Activated T-cell treated with anti-CD3 and anti-CD28 coated beads for 4 hours (primary cell): ENCODE measurements around the gene MINAR1.
"Not testable (repeated sequence)": the region's sequence is repeated elsewhere in the genome, so short reads cannot be mapped to it uniquely, and the experiment has no call there.

ENCODE experiments used
- DNase-seq: peaks from one replicate; pipeline ENCODE4 v3.0.0-alpha.2; 2020

MINAR1 gene, protein sequence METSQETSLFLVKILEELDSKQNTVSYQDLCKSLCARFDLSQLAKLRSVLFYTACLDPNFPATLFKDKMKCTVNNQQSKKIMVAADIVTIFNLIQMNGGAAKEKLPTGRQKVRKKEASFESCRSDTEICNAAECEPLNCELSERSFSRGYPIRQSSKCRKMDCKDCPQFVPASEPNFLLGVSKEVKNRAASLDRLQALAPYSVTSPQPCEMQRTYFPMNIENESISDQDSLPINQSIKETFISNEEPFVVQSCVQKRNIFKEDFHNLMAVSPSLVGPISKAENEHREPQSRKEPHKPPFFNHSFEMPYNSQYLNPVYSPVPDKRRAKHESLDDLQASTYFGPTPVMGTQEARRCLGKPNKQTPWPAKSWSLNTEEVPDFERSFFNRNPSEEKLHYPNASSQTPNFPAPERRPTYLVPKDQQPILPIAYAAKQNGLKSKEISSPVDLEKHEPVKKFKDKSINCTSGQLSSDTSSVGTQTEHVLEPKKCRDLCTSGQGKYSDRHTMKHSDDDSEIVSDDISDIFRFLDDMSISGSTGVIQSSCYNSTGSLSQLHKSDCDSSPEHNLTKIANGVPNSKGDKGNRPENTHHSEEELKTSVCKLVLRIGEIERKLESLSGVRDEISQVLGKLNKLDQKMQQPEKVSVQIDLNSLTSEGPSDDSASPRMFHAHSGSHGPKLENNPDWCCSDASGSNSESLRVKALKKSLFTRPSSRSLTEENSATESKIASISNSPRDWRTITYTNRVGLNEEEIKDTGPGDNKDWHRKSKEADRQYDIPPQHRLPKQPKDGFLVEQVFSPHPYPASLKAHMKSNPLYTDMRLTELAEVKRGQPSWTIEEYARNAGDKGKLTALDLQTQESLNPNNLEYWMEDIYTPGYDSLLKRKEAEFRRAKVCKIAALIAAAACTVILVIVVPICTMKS

DNA sequence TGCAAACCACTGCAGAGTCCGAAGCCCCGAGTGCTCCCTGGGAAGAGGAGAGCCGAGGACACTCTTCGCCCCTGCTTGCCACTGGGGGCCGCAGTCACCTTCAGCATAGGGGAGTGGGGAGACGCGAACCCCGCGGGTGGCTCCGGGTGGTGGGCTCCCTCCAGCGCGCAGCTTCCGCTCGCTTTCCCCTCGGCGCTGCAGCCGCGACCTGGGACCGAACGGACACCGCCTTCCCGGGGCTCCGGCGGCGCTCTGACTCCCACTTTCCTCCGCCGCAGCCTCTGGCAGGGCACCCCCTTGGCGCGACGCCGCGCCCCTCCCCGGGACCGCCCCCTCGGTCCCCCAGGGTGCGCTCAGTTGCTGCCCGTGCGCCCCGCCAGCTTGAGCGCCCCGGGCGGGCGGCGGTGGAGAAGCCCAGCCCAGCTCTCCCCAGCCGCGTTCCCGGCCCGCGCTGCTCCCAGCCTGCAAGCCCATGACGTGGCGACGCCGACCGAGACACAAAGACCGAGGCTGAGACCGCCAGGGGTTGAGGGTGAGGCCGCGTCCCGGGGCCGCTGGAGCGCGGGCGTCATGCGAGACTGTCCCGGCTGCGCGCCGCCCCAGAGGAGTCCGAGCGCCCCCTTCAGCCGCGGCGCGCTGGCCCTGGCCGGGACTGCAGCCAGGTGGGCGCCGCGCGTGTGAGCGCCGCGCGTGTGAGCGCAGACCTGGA is at the start of gene MINAR1:
MINAR1 (plus strand) TSS at position 701 of the 709 bp plus-strand sequence. CDS start 23,812 bp downstream, outside the sequence.
- no peak for DNase-seq

DNA sequence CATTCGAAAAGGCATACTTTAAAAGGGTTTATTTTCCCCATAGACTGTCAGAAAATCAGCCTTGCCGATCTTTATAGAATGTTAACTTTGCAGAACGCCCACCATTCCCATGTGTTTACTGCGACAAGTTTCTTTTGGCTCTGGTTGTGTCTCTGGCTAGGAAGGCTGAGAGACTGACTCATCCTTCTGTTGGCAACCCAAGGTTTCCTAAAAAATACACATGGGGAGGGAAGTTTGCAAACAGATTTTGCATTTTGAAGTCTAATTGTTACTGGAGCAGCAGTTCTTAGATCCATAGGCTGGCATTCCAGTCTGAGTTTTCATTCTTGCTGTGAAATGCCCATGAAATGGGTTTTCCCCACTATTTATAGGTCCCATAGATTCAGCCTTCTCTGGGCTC is 37.9 kb upstream of the MINAR1 start:
- no peak for DNase-seq

DNA sequence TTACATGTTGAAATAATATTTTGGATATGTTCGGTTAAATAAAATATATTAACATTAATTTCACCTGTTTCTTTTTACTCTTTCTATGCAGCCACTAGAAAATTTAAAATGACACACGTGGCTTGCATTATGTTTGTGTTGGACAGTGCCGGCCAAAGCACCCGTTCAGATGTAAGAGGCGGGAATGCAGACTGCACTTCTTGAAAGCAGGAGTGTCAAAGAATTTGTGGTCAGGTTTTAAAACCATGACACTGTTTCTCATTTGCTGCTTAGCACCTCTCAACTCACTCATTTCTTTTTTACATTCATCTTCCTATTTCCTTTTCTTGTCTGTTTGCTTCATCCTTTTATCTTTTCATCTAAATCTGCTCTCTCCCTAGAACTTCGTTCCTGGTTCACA is 35.3 kb upstream of the MINAR1 start:
- DNase-seq = no peak

DNA sequence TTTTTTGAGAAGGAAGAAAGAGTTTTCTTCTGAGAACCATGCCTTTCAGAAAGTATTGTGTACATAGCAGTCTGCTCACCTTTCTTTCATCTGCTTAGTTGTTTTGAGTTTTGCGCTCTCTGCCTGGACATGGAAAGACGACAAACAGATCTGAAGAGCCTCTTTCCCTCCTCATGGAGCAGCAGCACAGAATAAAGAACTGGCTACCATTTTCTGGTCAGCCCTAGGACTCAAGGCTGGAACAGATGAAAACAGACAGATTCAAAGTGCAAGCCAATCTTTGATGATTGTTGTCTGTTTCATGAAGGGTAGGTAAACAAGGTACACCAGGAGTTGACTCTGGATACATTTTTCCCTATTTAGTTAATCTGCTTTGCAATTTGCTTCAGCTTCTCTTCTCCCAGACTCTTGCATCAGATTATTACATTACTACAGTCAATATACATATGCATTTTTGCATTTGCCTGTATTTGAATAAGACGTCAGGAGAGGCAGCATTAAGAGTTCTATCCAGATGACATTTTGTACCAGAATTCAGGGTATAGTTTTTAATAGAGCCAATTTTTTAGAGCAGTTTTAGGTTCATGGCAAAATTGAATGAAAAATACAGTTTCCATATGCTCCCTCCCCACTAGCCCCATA is 34.7 kb upstream of the MINAR1 start:
- no peak for DNase-seq

DNA sequence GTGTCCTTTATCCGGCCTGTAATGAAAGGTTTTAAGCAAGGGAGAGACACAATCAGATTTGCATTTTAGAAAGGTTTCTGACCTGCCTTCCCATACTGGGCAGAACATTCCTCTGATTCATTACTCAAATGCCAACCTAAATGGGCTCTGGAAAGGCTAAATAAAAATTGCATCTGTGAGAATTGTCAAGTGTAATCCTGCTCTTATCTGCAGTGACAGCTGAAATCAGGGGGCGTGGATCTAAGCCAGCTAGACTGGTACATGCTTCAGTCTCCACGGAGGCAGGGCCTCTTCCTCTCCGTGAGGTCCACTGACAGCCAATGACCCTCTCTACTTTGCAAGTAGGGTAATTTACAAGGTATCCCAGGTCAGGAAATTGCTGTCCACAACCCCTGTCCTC is 32.5 kb upstream of the MINAR1 start:
- no peak for DNase-seq

DNA sequence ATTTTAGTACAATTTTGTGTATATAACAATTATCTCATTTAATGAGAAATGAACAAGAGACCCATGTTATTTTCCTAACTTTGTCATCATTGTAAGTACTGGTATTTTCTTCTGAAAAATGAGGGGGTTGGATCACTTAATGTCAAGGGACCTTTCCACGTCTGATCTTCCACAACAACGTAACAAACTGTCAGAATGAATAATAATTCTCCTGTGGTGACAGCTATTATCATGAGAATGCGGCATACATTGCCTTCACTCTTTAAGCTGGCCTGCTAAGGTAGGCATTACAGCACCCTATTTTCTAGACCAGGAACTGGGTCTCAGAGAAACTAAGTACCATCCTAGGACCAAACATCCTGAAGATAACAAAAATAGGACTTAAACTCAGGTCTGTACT is 31.5 kb upstream of the MINAR1 start:
- no peak for DNase-seq

DNA sequence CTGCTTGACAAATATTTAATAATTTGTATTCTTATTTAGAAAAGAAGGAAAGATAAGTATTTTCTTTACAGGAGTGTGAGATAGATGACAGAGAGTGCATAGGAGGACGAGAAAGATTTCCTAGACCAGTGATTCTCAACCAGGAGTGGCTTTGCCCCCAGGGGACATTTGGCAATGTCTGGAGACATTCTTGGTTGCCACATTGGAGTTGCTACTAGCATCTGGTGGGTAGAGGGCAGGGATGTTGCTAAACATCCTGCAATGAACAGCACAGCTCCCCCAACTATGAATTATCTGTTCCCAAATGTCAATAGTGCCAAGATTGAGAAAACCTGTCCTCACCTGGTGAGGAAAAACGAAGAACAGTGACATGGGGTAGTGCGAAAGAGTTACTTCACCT is 30.8 kb upstream of the MINAR1 start:
- DNase-seq = no peak

DNA sequence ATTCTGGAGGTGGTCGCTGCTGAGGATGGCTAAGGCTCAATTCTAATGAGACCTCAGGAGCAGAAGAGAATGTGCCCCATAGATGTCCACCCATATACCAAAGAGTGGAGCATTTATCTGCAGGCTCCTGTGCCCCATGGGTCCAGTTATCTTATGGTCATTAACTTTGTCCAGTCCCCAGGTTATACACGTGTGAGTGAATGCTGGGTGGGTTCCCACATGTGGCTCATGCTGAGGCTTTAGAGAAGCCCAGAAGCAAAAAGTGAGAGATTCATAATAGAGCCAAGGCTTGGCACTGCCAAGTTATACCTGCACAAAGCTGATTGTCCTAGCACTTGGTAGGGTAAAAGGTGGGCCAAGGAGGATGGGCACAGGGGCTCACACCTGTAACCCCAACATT is 30.0 kb upstream of the MINAR1 start:
- no peak for DNase-seq

DNA sequence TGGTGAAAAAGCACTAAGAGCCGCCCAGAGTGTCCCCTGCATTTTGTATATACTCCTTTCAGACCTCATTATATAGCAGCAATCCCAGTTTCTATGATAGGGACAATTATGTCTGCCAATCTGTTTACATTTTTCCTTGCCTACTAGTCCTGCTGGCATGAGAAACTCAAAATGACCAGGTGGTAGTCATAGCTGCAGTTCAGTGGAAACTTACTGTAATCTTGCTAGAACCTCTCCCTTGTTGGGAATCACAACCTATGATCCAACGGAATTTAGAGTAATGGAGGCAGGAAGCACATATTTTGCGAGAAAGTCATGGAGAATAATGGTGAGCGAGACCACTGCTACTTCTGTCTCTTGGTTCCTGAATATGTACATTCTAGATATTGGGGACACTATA is 28.6 kb upstream of the MINAR1 start:
- DNase-seq = no peak

DNA sequence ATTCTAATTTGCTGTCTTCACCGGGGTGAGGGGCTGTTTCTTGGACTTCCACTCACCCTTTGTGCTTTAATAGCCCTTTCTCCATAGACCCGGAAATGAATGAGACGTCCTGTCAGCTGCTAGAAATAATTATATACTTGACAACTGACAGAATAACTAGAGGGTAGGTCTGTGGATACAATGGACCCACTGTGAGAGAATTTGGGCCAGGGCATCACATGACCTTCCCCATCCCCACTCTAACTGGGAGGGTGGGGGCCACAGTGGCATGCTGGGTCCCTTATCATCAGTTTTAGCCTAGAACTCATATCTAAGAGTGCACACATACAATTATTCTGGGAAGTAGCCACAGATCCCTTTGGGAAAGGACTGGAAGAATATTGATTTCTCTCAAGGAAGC is 25.9 kb upstream of the MINAR1 start:
- DNase-seq = no peak

DNA sequence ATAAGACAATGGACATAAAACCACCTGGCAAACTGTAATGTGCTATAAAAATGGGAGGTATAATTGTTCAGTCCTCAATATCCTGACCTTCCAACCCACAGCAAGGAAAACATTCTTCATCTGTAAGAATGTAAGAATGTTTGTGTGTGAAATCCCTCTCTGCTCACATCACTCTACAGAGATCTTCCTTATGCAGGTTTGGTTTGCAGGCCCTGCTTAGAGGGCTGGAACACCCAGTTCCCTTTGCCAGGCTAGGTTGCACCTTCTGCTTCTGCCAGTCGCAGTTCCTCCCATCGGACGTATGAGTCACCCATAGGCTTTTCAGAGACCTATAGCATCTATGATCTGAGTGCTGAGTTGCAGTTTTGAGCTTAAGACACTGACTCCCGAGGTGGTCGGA is 24.1 kb upstream of the MINAR1 start:
- no peak for DNase-seq

DNA sequence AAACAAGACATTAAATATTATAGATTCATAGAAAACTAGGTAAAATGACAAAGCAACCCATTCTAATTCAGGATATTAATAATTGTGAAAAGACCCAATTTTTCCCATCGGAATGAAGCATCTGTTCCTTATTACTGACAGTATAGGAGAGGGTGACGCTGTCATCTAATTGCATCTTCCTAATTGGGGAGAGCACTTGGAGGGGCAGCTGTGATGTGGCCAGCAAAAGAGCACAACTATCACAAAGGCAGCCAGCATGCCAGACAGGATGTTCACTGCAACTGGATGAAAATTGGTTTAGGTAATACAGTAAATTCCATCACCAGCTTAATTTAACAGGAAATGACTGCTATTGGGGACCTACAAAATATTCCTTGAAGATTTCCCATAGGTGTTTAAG is 21.9 kb upstream of the MINAR1 start:
- no peak for DNase-seq

DNA sequence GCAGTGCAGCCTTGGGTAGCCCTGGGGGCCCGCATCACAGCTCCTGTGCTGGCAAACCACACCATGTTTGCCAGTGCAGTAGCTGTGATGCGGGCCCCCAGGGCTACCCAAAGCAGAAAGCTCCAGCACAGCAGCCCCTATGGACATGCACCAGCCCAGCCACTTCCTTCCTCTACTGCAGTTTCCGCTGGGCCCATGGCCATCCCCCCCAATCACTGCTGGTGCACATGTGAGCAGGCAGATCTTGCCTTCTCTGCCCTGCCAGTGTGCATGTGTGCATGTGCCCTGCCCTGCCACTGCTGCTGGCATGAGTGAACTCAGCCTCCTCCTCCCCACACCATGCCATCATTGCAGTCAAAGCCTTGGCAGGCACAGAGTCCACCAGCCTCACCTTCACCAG is 20.1 kb upstream of the MINAR1 start:
- no peak for DNase-seq

DNA sequence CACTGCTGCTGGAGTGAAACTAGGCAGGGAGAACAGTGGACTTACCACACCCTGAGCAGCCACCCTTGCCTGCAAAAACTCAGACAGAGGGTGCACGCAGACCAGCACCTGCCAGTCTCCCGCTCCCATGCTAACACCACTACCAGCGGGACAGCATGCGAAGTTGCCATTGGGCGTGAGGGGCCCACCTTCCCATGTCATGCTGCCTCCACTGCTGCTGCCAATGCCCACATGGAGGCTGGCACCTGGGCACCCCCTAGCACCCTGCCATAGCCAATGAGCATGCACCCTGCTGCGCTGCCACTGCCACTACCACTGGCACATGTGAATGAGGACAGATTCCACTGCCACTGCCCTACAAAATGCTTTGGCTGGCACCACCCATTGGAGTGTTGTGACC is 19.7 kb upstream of the MINAR1 start:
- no peak for DNase-seq

DNA sequence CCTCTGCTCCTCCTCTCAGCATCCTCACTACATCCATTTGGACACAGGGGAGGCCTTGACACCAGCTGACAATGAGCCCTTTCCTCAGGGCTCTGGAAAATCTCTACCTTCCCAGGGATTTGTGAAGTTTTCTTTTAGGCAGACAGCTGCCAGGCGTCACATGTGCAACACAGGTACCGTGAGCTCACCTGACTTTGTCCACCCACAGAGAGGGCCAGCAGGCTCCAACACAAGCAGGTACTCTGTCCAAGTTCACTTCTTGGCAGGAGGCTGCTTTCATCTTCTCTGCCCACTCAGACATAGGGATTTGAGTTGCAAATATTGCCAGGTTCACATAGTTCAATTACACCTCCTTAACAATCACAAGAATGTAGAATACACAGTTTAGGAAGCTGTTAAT is 15.3 kb upstream of the MINAR1 start:
- no peak for DNase-seq

DNA sequence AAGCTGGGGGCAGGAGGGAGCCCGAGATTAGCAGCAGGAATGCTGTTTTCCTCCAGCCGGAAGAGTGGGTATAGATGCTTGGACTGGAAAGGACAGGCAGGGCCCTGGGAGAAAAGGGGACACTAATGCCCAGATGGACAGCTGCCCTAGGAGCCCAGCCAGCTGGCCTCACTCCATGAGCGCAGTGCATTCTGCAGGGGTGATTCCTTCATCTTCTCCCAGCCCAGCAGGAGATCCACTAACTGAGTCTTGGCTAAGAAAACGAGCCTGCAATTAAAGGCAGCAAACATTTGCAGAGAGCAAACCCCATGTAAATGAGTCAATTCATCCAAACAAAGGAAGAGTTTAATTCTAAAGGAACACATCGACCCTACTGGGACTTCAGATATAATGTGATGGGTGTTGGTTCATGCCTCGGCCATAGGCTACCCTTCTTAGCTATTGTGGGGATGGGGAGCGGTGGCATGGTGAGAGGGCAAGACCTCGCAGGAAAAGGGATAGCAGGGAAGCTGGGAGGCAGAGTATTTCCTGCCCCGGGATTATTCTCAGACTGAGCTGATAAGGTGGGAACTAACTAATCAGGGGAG is 13.3 kb upstream of the MINAR1 start:
- no peak for DNase-seq

DNA sequence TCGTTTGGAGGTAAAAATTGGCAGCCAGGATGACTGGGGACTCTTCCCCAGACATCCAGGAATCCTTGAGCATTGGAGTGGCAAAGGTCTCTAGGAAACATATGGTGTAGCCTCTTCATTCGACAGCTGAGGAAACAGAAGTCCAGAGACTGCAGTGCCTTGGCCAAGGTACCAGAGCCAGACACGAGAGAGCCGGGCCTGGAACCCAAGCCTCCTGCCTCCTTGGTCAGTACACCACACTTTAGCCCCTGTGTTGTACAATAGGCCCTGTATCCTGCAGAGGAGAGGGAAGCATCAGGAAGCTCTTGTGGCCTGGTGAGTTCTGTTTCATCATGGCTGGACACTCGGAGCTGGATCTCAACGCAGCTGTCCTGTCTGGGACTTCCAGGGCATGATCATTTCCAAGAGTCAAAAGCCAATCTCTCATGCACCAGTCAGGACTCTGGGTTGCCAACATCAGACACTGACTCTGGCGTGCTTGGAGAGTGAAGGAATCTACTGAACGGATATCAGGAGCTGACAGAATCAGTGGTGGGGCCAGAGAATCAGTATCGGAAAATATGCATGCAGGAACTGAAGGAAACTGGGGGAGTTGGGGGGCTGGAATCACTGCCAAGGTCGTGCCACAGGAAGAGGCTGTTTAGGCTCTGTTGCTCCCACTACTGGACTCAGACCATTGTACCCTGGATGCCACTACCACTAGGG is 6.4 kb upstream of the MINAR1 start:
- DNase-seq = no peak

DNA sequence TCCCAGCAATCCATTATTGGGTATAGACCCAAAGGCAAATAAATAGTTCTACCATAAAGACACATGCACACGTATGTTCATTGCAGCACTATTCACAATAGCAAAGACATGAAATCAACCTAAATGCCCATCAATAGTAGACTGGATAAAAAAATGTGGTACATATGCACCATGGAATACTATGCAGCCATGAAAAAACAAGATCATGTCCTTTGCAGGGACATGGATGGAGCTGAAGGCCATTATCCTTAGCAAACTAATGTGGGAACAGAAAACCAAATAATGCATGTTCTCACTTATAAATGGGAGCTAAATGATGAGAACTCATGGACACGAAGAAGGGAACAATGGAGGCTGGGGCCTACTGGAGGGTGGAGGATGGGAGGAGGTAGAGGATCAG is 5.2 kb upstream of the MINAR1 start:
- DNase-seq = not testable (repeated sequence)

DNA sequence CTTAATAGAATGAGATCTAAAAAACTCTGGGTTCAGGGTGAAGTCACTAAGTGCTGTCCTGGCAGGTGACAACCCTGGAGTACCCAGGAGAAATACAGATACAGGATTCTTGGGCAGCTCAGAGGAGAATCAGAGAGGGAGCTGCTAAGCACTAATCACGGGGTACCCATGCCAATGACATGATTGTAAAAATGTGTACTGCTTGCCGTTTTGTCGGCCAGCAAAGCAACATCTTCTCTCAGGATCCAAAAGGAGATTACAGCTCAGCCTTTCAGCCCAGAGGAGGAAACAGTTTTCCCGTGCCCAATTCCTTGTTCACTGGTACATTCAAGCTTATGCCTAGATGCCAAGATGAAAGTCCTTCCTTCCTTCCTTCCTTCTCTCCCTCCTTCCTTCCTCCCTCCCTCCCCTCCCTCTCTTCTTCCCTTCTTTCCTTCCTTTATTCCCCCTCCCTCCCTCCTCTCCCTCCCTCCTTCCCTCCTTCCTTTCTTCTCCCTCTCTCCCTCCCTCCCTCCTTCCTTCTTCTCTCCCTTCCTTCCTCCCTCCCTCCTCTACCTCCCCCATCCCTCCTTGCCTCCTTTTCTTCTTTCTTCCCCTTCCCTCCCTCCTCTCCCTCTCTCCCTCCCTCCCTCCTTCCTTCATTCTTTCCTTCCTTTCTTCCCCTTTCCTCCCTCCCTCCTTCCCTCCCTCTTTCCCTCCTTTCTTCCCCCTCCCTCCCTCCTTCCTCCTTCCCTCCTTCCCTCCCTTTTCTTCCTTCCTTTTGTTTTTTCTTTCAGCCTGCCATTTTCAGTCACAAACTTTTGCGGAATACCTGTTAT is 4.1 kb upstream of the MINAR1 start:
- DNase-seq = no peak

DNA sequence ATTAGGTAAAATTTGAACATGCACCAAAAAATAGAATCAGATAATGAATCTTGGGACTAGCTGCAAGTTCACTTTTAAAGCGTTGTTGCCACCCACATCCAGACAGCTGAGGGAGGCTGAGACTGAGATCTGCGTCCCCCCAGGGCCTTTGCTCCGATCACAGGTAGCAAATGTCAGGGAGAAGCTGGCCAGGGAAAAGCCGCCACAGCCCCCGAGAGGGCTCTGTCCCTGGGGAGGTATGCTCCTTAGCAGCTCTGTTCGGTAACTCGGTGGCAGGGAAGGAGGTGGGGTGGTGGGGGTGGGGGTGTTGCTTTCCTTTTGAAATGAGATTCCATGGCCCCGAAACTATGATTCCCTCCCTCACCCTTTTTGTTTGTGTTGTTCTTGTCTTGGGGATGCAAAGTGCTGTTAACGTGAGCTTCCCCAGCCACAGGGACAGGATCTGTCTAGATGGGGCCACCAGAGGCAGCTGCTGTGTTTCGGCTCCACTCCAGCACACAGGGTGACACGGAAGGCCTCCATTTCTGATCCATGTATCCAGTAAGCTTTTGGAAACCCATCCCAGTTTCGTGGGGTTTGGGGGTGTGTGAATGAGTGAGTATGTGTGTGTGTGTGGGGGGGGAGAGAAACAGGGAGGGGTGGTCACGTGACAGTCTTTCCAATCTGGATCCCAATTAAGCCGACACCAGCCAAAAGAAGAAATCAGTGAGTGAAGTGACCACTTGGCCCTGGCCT is 1.1 kb upstream of the MINAR1 start:
- no peak for DNase-seq
